ENCODE measurements around the gene PLS3. TPM values are rescaled to one million over a fixed set of nuclear protein-coding genes. Genes with fewer than 3 reads are reported as not detected.

Gene PLS3
- total RNA-seq, 1 donor from 2014 or later = 50.3 TPM

DNA sequence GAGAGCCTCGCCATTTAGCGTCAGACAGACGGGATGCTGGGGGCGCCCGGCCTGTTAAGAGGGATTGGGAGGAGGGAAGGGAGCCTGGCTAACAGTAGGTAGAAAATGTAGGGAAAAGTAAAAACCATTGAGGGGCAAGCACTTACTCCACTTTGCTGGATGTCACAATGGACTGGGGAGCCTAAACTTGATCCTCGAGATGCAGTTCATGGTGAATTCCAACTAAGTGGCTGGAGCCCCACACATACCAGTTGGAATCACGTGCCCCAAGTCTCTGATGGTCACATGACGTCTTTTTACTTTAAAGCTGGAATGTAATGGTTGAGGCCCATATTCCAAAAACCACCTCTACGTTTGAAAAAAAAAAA, 1.5 kb downstream of the PLS3 start:
- intact Hi-C loops (cut with DNase I) = loop anchor here (5.0 kb wide), 4 partner anchors 40 to 215 kb away; no protein-coding TSS in a partner anchor
- no peak for DNase-seq (ENCODE audit: low spot score)

DNA sequence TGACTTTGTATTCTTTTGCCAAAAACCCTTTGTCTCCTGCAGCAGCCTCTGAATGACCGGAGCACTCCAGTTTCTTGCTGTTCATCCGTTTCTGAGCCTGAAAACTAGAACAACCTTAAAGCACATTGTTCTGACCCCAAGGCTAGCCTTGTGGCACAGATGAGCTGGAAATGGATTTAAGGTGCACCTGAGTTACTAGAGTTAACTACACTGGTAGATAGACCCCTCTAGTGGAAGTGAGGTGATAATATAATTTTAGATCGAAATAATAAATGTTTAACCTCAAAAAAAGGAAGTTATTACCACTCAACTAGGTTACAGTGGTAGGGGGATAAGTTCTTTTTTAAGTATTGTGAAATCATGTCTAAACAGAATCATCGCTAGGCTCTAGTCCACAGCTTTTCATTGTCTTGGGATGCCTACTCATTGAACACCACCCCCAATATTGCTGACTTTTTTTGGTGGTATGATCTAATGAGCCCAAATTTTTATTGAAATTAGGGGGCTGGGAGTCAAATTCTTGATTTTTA, 2.7 kb downstream of the PLS3 start:
- intact Hi-C loops (cut with DNase I) = loop anchor here (5.0 kb wide), 4 partner anchors 39 to 216 kb away; no protein-coding TSS in a partner anchor
- DNase-seq (ENCODE audit: low spot score) = no peak

DNA sequence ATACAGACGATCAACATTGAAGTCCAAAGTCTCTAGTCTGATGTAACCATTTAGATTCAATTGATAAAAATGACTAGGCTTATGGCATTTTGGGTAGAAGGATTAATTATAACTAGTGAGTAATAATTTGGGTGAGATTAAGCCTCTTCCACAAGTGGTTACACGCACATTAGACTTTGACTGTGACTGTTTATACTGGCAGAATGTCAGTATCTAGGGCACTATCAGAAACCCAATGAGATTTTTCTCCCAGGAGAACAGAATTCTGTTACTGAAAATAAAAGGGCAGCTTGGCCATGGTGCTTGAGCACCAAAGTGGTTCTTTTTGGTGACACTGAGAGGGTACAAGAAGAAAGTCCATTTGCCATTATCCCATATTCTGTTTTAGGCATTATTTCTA, 3.3 kb downstream of the PLS3 start:
- intact Hi-C loops (cut with DNase I) = loop anchor here (5.0 kb wide), 4 partner anchors 38 to 217 kb away; no protein-coding TSS in a partner anchor
- no peak for DNase-seq (ENCODE audit: low spot score)

DNA sequence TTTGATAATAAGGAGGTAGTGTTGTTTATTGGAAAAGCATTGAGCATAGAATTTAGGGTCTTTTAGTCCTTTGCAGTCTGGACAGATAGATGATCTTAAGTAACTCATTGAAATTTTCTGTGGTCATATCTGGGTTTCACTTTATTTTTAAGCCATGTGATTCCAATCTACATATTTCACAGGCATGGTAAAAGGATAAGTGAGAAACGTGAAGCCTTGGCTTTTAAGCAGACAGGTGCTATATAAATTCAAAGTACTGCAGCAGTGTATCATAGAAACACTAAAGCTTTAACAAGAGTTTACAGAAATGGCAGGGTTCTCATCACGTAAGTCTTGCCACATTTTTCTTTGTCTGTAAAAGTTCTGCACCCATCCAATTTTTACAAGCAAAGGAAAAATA, 4.9 kb downstream of the PLS3 start:
- intact Hi-C loops (cut with DNase I) = no loop called here
- no peak for DNase-seq (ENCODE audit: low spot score)

DNA sequence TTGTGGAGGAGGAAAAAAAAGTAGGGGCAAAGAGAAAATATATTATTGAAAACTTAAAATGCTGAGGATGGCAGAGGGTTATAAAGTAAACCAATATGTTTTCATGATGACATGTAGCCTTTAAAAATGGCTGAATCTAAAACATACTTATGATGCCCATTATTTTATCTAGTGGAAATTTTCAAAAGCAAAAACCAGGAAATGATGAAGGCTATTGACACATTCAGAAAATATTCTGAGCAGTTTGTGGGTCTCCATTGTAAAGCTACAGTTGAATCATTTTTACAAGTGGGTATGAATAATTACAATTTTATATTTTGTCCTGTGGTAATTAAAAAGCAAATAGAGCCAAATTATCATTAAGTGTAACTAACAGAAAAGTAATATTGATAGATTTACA, 10.7 kb downstream of the PLS3 start:
- intact Hi-C loops (cut with DNase I) = no loop called here
- DNase-seq (ENCODE audit: low spot score) = no peak

DNA sequence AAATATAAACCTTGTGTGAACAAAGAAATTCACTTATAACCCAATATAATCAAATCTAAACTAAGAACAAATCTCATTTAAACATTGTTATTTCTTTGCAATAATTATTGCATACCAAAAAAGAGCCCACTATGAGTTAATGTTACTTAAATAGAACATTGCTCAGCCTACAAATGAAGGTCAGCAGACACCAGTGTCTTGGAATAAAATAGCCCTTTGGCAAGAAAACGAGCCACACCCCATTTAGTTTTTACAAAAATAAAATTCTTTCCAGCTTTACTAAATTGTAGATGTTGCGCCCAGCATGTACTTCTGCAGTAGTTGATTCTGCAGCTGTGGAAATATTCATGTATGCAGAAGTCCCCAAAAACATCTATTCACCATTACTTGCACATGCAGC, 12.2 kb downstream of the PLS3 start:
- intact Hi-C loops (cut with DNase I) = no loop called here
- no peak for DNase-seq (ENCODE audit: low spot score)

DNA sequence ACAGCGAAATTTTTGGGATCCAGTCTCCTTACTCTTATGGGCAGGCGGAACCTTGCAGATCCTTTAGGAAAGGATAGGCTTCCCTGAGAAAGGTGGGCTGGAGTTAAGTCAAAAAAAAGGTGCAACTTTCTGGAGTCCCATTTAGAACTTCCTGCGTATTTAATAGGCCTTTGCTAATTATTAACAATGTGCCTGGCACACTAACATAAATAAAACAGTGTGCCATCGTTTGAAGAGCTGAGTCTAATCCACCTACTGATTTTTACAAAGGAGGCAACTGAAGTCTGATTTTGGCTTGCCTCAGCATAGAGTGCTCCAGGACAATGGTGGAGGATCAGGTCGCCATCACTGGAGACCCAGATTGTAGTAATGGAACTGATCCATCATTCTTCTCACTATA, 15.7 kb downstream of the PLS3 start:
- DNase-seq (ENCODE audit: low spot score) = no peak
- intact Hi-C loops (cut with DNase I) = no loop called here

DNA sequence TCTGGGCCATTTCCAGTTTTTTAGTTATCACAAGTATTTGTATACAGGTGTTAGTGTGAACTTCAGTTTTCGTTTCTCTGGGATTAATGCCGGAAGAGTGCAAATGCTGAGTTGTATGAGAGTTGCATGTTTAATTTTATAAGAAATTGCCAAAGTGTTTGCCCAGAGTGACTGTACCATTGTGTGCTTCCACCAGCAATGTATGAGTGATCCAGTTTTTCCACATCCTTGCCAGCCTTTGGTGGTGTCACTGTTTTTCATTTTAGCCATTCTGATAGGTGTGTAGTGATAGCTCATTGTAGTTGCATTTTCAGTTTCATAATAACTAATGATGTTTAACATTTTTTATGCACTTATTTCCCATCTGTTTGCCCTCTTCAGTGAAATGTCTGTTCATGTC, 18.4 kb downstream of the PLS3 start:
- intact Hi-C loops (cut with DNase I) = no loop called here

DNA sequence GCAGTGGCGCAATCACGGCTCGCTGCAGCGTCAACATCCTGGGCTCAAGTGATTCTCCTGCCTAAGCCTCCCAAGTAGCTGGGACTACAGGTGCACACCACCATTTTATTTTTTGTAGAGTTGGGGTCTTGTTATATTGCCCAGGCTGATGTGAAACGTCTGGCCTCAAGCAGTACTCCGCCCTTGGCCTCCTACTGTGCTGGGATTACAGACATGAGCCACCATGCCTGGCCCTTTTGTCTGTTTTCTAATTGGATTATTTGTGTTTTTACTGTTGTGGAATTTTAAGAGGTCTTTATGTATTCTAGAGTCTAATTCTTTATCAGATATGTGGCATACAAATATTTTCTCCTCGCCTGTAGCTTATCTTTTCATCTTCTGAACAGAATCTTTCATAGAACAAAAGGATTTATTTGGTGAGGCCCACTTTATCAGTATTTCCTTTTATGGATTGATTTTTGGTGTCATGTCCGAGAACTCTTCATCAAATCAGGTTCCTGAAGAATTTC, 18.9 kb downstream of the PLS3 start:
- DNase-seq (ENCODE audit: low spot score) = no peak
- intact Hi-C loops (cut with DNase I) = no loop called here

More for the DNA sequence above, 18.4 kb downstream of the PLS3 start:
- DNase-seq (ENCODE audit: low spot score) = no peak

DNA sequence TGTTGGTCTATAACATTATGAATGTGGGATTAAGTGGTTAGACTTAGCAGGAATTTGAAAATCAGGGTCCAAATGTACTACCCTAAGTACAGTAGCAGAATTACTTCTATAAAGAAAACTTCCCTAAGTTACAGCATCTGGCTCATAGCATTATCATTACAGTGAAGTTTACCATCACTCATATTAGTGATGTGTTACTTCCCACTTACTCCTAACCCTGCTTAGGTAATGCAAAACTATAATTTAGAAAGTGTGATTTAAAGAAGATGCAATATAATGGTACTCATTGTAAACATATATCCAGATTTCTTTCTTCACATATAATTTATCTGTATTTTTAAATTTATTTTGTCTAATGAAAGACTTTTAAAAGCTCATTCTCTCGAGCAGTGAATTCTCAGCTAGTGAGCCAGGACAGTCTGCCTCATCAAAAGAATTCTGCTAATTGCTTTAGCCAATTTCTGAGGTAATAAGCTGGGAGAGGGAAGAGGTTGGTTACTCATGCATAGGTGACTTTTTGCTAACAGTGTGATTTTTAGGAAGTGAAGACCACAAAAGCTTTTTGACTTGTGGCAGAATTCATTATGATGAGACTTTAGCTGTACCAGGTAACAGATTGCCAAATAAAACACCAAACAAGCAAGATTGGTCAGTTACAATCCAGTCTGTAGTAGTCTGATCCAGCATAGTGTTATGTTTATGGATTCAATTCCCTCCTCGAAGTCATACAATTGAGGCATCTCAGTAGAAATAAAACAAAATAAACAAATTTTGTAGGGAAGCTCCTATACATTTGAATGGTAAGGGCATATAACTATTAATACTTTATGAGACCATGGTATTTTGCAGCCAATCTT, 21.0 kb downstream of the PLS3 start:
- DNase-seq (ENCODE audit: low spot score) = no peak
- intact Hi-C loops (cut with DNase I) = no loop called here

DNA sequence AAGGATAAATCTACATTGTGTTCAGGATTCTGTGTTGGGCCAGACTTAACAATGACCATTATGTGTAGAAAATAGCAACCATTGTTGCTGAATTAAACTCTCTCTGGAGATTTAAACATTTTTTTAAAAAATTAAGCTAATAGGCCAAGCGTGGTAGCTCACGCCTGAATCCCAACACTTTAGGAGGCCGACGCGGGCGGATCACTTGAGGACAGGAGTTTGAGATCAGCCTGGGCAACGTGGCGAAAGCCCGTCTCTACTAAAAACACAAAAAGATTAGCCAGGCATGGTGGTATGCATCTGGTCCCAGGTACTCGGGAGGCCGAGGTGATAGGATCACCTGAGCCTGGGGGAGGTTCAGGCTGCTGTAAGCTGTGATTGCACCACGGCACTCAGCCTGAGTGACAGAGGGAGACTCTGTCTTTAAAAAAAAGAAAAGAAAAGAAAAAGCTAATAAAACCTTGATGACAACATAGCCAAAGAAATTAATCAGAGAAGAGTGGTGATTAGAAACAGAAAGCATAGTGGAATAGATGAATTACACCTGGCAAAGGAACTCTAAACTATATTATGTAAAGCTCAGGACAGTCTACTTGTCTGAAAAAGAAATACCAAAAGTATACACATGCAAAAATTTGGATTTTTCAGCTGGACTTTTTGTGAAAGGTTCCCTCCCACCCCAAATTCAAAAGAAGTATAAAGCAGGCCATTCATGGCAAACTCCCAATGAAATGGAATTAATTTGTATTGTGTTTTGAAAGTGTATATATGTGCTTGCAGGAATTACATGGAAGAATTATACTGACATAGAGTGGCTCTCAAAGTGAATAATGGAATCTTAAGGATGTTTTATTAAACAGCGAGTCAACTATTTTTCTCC, 21.9 kb downstream of the PLS3 start:
- no peak for DNase-seq (ENCODE audit: low spot score)
- intact Hi-C loops (cut with DNase I) = no loop called here

DNA sequence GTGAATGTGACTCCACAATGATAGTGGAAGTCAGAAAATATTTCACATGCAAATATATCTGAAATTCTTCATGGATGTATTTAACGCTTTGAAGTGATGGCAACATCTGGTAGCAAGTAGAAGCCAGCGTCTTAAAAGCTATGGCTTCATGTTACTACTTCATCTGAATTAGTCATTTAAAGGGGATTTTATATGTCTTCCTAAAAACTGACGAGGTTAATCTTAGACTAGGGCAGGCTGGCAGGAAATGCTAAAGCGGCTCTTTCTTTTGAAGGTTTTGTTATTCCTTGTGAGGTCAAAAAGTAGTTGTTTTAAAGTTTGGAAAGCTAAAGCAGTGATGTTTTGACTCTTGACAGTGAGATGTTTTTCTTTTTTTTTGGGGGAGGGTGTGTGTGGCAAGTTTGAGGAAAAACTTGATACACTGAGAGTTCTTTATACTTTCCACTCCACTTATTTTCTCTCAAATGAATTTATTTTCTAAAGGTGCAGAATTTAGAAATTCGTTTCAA, 22.6 kb downstream of the PLS3 start:
- intact Hi-C loops (cut with DNase I) = no loop called here
- DNase-seq (ENCODE audit: low spot score) = no peak

DNA sequence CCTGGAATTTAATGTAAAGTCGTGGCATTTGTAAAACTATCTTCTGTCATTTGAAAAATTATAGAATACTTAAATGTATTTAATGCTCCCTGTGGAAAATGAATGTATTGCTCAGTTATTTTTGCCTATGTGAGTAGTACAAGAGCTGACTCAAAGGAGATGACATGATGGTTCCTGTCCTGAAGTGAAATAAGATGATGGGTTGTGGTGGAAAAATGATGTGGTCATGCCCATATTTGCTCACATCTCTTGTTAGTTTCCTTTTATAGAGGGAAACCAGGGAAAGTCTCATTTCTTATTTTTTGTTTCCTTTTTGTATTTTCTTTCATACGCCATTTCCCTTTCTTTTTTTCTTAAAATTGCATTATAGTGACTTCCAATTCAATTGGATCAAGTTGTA, 23.7 kb downstream of the PLS3 start:
- intact Hi-C loops (cut with DNase I) = no loop called here
- no peak for DNase-seq (ENCODE audit: low spot score)

DNA sequence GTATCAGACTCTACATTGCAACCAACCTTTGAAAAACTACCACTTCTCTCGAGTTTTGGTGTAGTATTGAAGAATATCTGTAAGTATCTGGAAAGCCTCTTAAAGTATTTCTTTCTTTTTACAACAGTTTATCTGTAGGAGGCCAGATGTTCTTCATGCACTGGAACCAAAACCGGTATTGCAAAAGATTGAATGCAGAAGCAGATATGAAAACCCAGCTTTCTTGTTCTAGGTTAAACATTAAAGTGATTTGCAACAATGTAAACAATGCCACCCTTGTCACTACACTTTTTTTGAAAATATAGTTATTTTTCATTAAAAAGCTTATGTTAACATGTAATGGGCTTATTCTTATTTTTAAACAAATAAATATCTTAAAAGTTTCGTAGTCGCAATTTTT, 27.2 kb downstream of the PLS3 start:
- no peak for DNase-seq (ENCODE audit: low spot score)

DNA sequence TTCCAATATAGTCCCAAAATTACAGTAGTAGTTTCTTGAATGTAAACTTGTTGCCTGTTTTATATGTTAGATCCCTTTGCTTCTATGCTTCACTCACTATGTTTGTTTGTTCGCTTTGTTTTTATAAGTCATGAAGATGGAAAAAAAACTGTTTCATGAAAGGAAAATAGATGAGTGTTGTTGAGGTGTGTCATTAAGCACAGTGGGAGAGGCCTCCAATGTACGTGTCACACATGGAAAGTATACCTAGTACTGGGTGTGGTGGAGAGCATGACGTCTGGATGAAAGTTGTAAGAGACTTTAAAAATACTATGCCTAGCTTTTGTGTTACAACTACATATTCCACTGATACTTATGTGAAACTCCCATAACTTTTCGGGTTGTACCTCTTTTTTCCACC, 28.4 kb downstream of the PLS3 start:
- DNase-seq (ENCODE audit: low spot score) = no peak
- intact Hi-C loops (cut with DNase I) = no loop called here

More for the DNA sequence above, 27.2 kb downstream of the PLS3 start:
- intact Hi-C loops (cut with DNase I) = no loop called here

DNA sequence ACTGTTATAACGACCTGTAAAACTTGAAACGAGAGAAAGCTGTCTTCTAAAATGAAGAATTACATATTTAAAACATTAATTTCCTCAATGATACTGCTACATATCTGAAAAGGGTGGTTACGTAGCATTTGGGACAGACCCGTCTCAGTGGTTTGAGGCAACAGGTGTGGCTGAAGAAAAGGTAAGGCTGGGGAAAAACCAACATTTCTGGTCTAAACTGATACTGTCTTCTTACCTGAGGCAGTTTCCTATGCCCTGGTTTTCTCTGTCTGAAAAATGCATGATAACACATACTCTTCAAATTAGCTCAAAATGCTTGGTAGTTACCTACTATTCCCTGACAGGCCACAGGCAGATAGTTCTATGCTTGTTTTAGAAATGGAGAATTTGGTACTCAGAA, 30.4 kb downstream of the PLS3 start:
- DNase-seq (ENCODE audit: low spot score) = no peak
- intact Hi-C loops (cut with DNase I) = no loop called here

DNA sequence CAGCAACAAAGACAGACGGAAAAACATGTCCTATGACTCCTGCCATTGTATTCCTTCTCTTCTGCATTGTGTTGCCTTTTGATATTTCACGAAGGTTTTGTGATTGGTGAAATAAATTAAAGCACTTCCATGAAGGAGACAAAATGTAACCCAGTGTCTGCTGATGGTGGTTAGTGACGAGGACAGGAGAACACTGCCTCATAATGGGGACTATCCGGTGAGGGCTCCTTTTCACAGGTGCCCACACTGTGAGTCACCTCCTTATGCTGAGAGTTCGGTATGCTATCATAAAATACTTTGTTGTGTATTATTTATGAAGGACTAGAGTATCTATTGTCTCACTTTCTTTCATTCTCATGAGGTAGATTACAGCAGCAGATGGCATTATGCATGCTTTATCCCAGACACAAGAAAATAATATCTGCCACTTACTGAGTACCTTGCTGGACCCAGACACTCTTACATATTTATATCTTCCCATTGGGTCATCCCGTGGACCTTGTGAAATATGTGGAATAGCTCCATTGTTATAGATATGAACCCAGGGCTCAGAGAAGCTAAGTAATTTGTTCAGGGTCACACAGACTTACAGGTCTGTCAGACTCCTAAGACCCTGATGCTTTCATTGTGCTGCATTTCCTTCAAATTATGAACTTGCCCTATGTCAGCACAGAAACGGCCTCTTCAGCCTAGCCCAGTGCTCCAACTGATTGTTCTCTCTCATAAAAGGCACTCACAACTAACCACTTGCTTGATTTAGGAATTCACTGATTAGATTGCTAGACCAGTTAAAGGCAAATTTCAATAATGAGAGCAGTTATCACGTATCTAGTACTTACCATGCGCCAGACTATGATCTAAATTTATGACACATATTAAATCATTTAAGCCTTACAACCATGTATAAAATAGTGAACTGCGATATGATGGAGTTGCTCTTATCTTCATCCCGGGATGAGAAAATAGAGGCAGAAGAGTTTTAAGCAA, 31.2 kb downstream of the PLS3 start:
- intact Hi-C loops (cut with DNase I) = no loop called here
- DNase-seq (ENCODE audit: low spot score) = no peak

DNA sequence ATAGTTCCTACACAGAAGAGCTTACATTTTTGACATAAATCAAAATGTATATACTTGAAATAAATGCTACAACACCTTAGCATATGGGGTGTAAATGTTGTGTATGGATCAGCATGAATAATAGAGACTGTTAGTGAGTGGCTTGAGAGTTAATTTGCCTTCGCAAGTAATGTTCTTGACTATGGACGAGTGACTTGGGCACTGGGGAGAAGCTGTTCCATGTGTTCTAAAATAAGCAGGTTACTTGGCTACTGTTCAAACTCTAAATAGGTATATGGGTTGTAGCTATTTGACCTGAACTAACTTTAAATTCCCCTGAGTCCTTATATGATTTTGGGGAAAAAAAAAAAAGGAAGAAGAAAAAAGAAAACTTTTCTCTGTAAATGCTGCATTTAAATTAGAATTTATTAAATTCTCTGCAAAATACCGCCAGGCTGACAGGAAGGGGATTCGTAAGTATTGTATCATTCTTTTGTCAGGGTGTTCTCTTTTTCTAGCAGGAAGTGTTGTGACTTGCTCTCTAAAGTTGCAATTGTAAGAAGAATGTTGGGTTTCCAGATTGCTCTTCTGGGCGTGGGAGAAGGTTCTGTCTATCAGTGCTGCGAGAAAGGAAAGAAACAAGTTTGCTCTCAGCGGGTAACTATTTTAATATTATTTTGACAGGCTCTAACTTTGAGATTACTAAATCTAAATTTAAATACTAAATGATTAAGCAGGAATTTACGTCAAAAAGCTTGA, 32.2 kb downstream of the PLS3 start:
- intact Hi-C loops (cut with DNase I) = no loop called here
- DNase-seq (ENCODE audit: low spot score) = no peak
